ENCODE measurements around the gene DSCAM.

GRCh38 chr21:40250514-40251294 lies 596.3 kb downstream of the DSCAM start:
- TF ChIP-seq CTCF (IDR thresholded peaks at IDR 0.05) (no peak), POLR2A (IDR thresholded peaks at IDR 0.05) (no peak)
